Activated naive CD4-positive, alpha-beta T cell treated with anti-CD3 and anti-CD28 coated beads, Interleukin-2, amount 10 ng/mL, durations not matched to agents 7 days and 5 days (primary cell): ENCODE data around the gene LYPLA2.

Source experiments
- CTCF ChIA-PET: fragments of 350-600 bp; sonication (Branson Sonifier 250); formaldehyde crosslinking; loops from one replicate; lab custom pipeline; 2021; ENCODE audit warnings: antibody characterized with exemption; lab: Charles Lee
- DNase-seq: peaks from one replicate; pipeline ENCODE4 v3.0.0-alpha.2; 2020
- H3K27ac Mint-ChIP-seq: one replicate; pipeline ENCODE4 v1.8.0; 2021; ENCODE audit warnings: mild to moderate bottlenecking, moderate library complexity, mixed read lengths
- H3K27me3 Mint-ChIP-seq: one replicate; pipeline ENCODE4 v1.8.0; 2021; ENCODE audit warnings: mild to moderate bottlenecking, mixed read lengths
- H3K36me3 Mint-ChIP-seq: one replicate; pipeline ENCODE4 v1.8.0; 2021; ENCODE audit warnings: mixed read lengths
- H3K4me1 Mint-ChIP-seq: one replicate; pipeline ENCODE4 v1.8.0; 2021; ENCODE audit warnings: mixed read lengths
- H3K4me3 Mint-ChIP-seq: one replicate; pipeline ENCODE4 v1.8.0; 2021; ENCODE audit warnings: mild to moderate bottlenecking, moderate library complexity, mixed read lengths
- H3K9me3 Mint-ChIP-seq: one replicate; pipeline ENCODE4 v1.8.0; 2021; ENCODE audit warnings: mixed read lengths

The LYPLA2 gene

GRCh38 chr1:23790696-23791515 is at the start of gene LYPLA2:
LYPLA2 (plus strand) TSS chr1:23791145; CDS start chr1:23792683, 1,538 bp downstream.
- peak within 1 kb of the TSS; percentile 86 for H3K4me3 Mint-ChIP-seq
- H3K36me3 Mint-ChIP-seq: peaks cover 31% of the 10 kb centered on the region
- DNase-seq: peak; percentile 93
- peaks cover 33% of the 10 kb centered on the region for H3K4me1 Mint-ChIP-seq
- H3K9me3 Mint-ChIP-seq: no peaks in the 10 kb centered on the region
- CTCF ChIA-PET: interaction anchor here (1.5 to 1.6 kb wide), 2 partner anchors 20 to 126 kb away, joined by 4 to 6 read pairs; no protein-coding TSS in a partner anchor
- H3K27ac Mint-ChIP-seq: peak within 1 kb of the TSS; percentile 91
- H3K27me3 Mint-ChIP-seq: no peaks in the 10 kb centered on the region

DNA sequence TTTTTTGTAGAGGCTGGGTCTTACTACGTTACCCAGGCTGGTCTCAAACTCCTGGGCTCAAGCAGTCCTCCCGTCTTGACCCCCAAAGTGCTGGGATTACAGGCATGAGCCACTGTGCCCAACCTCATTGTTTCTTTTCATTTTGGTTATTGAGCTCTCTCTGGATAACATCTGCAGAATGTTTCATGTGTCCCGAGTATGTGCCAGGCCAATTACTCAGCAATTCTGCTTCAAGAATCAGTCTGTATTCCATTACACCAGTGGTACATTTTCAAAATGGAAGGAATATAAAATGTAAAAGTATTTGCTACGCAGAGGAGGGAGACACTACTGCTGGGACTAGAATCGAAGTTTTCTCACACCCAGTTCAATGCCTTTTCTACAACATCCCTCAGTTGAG is 49.3 kb upstream of the LYPLA2 start:
- Mint-ChIP-seq H3K27ac (no peak overlapping the region), H3K4me1 (peaks cover 29% of the 10 kb centered on the region), H3K36me3 (peaks cover 14% of the 10 kb centered on the region), H3K9me3 (no peaks in the 10 kb centered on the region), H3K27me3 (no peaks in the 10 kb centered on the region), H3K4me3 (peak overlapping the region; percentile 87)
- no peak for DNase-seq
- CTCF ChIA-PET: no interaction called here

DNA sequence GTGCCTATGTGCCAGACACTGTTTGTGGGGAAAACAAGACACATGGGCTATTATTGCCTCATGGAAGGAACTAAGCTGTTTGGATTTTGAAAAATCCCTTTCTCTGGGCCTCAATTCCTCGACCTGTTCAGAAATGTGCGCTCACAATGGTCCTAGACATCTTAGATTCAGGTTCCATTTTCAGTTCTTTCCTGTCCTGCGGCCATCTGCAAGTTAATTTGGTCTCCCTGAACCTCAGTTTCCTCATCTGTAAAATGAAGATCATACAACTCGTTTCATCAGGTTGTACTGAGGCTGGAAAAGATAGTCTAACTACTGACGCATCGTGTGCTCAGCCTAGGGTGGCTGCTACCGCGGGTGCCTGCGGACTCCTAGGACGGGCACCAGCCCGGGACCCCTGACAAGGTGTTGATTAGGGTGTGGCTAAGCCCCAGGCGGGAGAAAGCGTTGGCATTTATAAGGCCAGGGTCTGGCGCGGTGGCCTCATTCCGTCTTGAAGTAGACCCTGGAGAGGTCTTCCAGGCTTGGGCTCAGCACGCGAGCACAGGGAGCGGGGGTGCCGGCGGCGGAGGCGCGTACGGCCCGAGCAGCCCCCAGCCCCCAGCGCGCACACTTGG is 48.2 kb upstream of the LYPLA2 start:
- H3K36me3 Mint-ChIP-seq: peaks cover 20% of the 10 kb centered on the region
- H3K27ac Mint-ChIP-seq: peak overlapping the region; percentile 90
- no peaks in the 10 kb centered on the region for H3K9me3 Mint-ChIP-seq
- H3K4me1 Mint-ChIP-seq: peaks cover 40% of the 10 kb centered on the region
- DNase-seq: no peak
- CTCF ChIA-PET: interaction anchor here (0.5 to 1.9 kb wide), 2 partner anchors 51 to 70 kb away, joined by 5 to 7 read pairs; partner anchors contain the start of gene RPL11
- H3K27me3 Mint-ChIP-seq: no peaks in the 10 kb centered on the region
- peak overlapping the region; percentile 87 for H3K4me3 Mint-ChIP-seq

GRCh38 chr1:23743287-23744152 is 47.4 kb upstream of the LYPLA2 start, which contains the start of gene ELOA:
ELOA (plus strand) TSS chr1:23743471; CDS start chr1:23743504, 33 bp downstream.
- peak; percentile 88 for DNase-seq
- Mint-ChIP-seq H3K4me3 (peak within 1 kb of the TSS; percentile 91), H3K27me3 (no peaks in the 10 kb centered on the region), H3K4me1 (peaks cover 48% of the 10 kb centered on the region), H3K36me3 (peaks cover 22% of the 10 kb centered on the region), H3K27ac (peak within 1 kb of the TSS; percentile 93), H3K9me3 (no peaks in the 10 kb centered on the region)
- CTCF ChIA-PET: interaction anchor here (0.6 to 1.9 kb wide), 5 partner anchors 12 to 532 kb away, joined by 3 to 7 read pairs (median 4); partner anchors contain the start of gene RPL11

DNA sequence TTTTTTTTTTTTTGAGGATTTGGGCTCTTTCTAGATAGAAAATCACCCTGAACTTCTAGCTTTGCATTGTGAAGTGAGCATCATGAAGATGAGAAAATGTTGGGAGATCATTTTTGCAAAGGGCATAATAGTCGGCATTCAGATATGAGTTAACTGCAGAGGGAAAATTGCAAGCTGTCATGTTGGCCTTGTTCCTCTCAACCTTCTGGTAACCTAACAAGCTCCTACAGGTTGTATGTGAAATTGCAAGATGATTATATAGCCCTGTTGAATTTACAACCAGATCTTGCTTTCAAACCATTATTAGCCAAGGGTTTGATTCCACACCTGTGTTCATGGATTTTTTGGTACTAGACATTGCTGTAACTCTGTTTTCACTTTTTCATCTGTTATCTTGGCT is 45.4 kb upstream of the LYPLA2 start:
- Mint-ChIP-seq H3K27ac (peak overlapping the region; percentile 93), H3K4me3 (peak overlapping the region; percentile 56), H3K36me3 (peaks cover 29% of the 10 kb centered on the region), H3K4me1 (peaks cover 50% of the 10 kb centered on the region), H3K27me3 (no peaks in the 10 kb centered on the region), H3K9me3 (no peaks in the 10 kb centered on the region)
- no peak for DNase-seq
- CTCF ChIA-PET: interaction anchor here (0.7 to 1.8 kb wide), 4 partner anchors 53 to 360 kb away, joined by 3 to 6 read pairs (median 3); no protein-coding TSS in a partner anchor

DNA sequence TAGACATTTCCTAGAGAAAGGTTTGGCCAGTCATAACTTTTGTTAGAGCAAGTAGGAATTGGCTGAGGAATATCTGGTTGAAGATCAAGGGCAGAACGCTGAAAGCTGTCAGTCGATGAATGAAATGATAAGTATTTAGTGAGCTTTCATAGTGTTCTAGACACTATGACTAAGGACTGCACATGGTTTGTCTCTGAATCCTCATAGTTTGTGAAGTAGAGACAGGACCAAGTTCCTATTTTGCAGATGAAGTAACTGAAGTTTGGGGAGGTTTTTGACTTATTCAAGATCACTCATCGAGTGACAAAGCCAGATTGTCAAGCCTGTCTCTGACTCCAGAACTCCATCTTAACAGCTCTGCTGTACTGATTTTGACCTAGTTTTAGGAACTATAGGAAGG is 42.9 kb upstream of the LYPLA2 start:
- DNase-seq: no peak
- H3K9me3 Mint-ChIP-seq: no peaks in the 10 kb centered on the region
- CTCF ChIA-PET: interaction anchor here (1.1 kb wide), 1 partner anchor 24 kb away, joined by 6 read pairs; no protein-coding TSS in a partner anchor
- no peaks in the 10 kb centered on the region for H3K27me3 Mint-ChIP-seq
- peaks cover 38% of the 10 kb centered on the region for H3K4me1 Mint-ChIP-seq
- H3K36me3 Mint-ChIP-seq: peaks cover 44% of the 10 kb centered on the region
- no peak overlapping the region for H3K4me3 Mint-ChIP-seq
- no peak overlapping the region for H3K27ac Mint-ChIP-seq

DNA sequence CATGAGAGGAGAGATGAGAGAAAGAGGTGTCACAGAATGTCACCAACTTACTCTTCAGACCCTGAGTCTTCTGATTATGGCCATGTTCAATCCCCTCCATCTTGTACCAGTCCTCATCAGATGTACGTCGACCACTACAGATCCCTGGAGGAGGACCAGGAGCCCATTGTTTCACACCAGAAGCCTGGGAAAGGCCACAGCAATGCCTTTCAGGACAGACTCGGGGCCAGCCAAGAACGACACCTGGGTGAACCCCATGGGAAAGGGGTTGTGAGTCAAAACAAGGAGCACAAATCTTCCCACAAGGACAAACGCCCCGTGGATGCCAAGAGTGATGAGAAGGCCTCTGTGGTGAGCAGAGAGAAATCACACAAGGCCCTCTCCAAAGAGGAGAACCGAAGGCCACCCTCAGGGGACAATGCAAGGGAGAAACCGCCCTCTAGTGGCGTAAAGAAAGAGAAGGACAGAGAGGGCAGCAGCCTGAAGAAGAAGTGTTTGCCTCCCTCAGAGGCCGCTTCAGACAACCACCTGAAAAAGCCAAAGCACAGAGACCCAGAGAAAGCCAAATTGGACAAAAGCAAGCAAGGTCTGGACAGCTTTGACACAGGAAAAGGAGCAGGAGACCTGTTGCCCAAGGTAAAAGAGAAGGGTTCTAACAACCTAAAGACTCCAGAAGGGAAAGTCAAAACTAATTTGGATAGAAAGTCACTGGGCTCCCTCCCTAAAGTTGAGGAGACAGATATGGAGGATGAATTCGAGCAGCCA is 39.7 kb upstream of the LYPLA2 start:
- CTCF ChIA-PET: interaction anchor here (1.2 to 2.1 kb wide), 3 partner anchors 21 to 114 kb away, joined by 4 to 8 read pairs (median 4); no protein-coding TSS in a partner anchor
- no peak overlapping the region for H3K27ac Mint-ChIP-seq
- peak; percentile 61 for DNase-seq
- no peak overlapping the region for H3K4me3 Mint-ChIP-seq
- peaks cover 22% of the 10 kb centered on the region for H3K4me1 Mint-ChIP-seq
- peaks cover 57% of the 10 kb centered on the region for H3K36me3 Mint-ChIP-seq
- no peaks in the 10 kb centered on the region for H3K9me3 Mint-ChIP-seq
- no peaks in the 10 kb centered on the region for H3K27me3 Mint-ChIP-seq

DNA sequence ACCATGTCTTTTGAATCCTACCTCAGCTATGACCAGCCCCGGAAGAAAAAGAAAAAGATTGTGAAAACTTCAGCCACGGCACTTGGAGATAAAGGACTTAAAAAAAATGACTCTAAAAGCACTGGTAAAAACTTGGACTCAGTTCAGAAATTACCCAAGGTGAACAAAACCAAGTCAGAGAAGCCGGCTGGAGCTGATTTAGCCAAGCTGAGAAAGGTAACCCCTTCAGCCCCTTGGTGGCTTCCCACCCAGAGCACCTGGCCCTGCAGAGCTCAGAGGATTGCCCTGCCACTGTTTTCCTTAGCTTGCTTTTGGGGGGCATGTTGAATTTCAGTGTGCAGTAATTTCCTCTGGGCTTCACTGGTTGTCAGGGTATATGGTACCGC is 39.1 kb upstream of the LYPLA2 start:
- Mint-ChIP-seq H3K36me3 (peaks cover 58% of the 10 kb centered on the region), H3K4me1 (peaks cover 18% of the 10 kb centered on the region), H3K9me3 (no peaks in the 10 kb centered on the region), H3K4me3 (no peak overlapping the region), H3K27me3 (no peaks in the 10 kb centered on the region), H3K27ac (no peak overlapping the region)
- no peak for DNase-seq
- CTCF ChIA-PET: interaction anchor here (1.2 to 2.1 kb wide), 3 partner anchors 20 to 114 kb away, joined by 4 to 8 read pairs (median 4); no protein-coding TSS in a partner anchor

- CTCF ChIA-PET: interaction anchor here (2.1 to 2.2 kb wide), 2 partner anchors 19 to 115 kb away, joined by 8 read pairs; no protein-coding TSS in a partner anchor
- H3K36me3 Mint-ChIP-seq: peaks cover 52% of the 10 kb centered on the region
Measured at GRCh38 chr1:23752909-23753308, 38.0 kb upstream of the LYPLA2 start.

DNA sequence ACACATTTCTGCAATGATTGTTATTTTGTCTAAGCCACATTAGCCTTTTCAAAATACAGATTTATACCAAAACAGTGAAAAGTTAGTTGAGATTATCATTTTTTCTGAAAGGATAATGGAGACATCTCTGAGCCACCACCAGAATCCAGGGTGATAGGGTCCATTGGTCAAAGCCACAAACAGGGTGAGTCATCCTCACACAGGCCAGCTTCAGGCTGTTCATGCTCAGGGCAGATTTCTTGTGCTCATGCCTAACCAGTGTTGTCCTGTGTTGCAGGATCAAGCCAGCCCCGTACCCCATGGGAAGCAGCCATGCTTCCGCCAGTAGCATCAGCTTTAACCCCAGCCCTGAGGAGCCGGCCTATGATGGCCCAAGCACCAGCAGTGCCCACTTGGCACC is 34.3 kb upstream of the LYPLA2 start:
- no peaks in the 10 kb centered on the region for H3K4me1 Mint-ChIP-seq
- DNase-seq: no peak
- no peaks in the 10 kb centered on the region for H3K27me3 Mint-ChIP-seq
- no peaks in the 10 kb centered on the region for H3K9me3 Mint-ChIP-seq
- CTCF ChIA-PET: no interaction called here
- peaks cover 63% of the 10 kb centered on the region for H3K36me3 Mint-ChIP-seq
- no peak overlapping the region for H3K4me3 Mint-ChIP-seq
- no peak overlapping the region for H3K27ac Mint-ChIP-seq

More at GRCh38 chr1:23752909-23753308, 38.0 kb upstream of the LYPLA2 start:
- no peak for DNase-seq
- H3K27ac Mint-ChIP-seq: no peak overlapping the region
- no peak overlapping the region for H3K4me3 Mint-ChIP-seq
- H3K4me1 Mint-ChIP-seq: peaks cover 8% of the 10 kb centered on the region
- H3K9me3 Mint-ChIP-seq: no peaks in the 10 kb centered on the region
- H3K27me3 Mint-ChIP-seq: no peaks in the 10 kb centered on the region

DNA sequence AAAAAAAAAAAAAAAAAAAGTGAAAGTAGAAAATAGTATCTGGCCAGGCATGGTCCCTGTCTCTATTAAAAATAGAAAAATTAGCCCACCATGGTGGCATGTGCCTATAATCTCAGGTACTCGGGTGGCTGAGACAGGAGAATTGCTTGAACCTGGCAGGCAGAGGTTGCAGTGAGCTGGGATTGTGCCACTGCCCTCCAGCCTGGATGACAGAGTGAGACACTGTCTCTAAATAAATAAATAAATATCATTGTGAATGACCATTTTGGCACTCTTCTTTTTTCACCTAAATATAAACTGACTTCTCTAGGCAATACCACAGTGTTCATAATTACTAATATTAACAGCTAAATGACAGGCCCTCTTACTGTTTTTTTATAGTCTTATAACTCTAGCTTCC is 33.1 kb upstream of the LYPLA2 start:
- CTCF ChIA-PET: no interaction called here

DNA sequence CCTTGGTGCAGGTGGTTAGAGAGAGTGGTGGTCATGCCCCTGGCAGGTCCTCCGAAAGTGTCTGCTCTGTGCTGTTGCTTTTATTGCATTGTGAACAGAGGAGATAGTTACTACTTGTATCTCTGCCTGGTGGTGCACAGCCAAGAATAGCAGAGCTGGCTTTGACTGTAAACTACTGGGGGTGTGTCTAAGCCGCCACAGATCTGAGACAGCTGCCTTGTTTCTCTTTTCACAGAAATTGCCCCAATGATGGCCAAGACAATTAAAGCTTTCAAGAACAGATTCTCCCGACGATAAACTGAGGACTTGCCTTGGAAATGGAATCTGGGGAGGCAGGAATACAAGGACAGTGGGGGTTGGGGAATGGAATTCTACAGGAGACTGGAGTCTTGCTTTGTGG is 31.7 kb upstream of the LYPLA2 start:
- CTCF ChIA-PET: no interaction called here
- H3K27ac Mint-ChIP-seq: no peak overlapping the region
- no peaks in the 10 kb centered on the region for H3K9me3 Mint-ChIP-seq
- H3K4me1 Mint-ChIP-seq: no peaks in the 10 kb centered on the region
- peaks cover 55% of the 10 kb centered on the region for H3K36me3 Mint-ChIP-seq
- H3K4me3 Mint-ChIP-seq: no peak overlapping the region
- H3K27me3 Mint-ChIP-seq: no peaks in the 10 kb centered on the region
- no peak for DNase-seq

More for the DNA sequence above, 33.1 kb upstream of the LYPLA2 start:
- no peaks in the 10 kb centered on the region for H3K4me1 Mint-ChIP-seq
- no peak overlapping the region for H3K27ac Mint-ChIP-seq
- H3K9me3 Mint-ChIP-seq: no peaks in the 10 kb centered on the region
- no peak for DNase-seq
- H3K36me3 Mint-ChIP-seq: peaks cover 60% of the 10 kb centered on the region
- no peak overlapping the region for H3K4me3 Mint-ChIP-seq
- H3K27me3 Mint-ChIP-seq: no peaks in the 10 kb centered on the region
